Measurements from ENCODE around the gene SAMD10.

DNA sequence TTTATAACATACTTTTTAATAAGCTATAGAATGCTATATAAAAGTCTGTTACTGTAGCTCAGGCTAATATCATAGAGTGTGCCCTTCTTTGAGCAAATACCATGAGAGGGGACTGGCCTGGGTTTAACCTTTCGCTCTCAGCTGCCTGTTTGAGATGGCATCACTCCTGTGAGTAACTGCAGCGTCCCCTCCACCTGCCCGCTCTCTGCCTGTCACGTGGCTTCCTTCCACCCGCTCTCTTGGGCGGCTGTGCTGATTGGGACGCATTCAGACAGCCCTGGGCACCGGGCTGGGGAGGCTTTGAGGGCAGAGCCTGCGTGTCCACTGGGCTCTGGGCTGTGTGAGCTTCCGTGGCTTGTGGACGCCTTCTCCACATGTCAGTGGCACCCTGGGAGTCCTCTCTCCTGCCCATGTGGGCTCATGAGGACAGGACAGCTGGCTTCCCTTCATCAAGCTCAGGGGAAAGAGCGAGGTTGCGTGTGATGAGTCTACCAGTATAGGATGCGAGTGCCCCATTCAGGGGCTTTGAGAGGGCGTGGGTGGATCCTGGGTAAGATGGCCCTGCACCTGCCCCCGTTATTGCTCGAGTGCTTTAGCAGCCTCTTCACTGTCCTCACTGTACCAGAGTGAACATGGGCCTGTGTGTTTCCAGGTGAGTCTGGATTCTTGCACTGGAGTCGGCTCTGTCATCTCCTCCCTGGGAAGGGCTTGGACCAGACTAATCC is 45.8 kb upstream of the SAMD10 start:
- TF ChIP-seq EP300 (IDR thresholded peaks at IDR 0.05) (no peak), POLR2AphosphoS5 (IDR thresholded peaks at IDR 0.05) (no peak), POLR2A (IDR thresholded peaks at IDR 0.05) (no peak)
- TF ChIP-seq, protein P1, sequence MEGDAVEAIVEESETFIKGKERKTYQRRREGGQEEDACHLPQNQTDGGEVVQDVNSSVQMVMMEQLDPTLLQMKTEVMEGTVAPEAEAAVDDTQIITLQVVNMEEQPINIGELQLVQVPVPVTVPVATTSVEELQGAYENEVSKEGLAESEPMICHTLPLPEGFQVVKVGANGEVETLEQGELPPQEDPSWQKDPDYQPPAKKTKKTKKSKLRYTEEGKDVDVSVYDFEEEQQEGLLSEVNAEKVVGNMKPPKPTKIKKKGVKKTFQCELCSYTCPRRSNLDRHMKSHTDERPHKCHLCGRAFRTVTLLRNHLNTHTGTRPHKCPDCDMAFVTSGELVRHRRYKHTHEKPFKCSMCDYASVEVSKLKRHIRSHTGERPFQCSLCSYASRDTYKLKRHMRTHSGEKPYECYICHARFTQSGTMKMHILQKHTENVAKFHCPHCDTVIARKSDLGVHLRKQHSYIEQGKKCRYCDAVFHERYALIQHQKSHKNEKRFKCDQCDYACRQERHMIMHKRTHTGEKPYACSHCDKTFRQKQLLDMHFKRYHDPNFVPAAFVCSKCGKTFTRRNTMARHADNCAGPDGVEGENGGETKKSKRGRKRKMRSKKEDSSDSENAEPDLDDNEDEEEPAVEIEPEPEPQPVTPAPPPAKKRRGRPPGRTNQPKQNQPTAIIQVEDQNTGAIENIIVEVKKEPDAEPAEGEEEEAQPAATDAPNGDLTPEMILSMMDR (IDR thresholded peaks at IDR 0.05): no peak
